Measurements from ENCODE around the gene MAPK6. TPM values are rescaled to one million over a fixed set of nuclear protein-coding genes. Genes with fewer than 3 reads are reported as not detected.

MAPK6 gene
- 80.8 and 88.1 TPM in 2 replicates for total RNA-seq (2013; cell fraction: nucleolus; rRNA removed)
- total RNA-seq (2014; rRNA removed) (52.6 and 59.6 TPM in 2 replicates), total RNA-seq (2014; rRNA removed; fragmentation: Illumina TruSeq; extraction: Trizol) (69.8 and 71.0 TPM in 2 replicates), total RNA-seq (2021) (72.6 TPM in 2 replicates), polyA plus RNA-seq (2011; rRNA removed) (100 and 162 TPM in 2 replicates), polyA plus RNA-seq (2014; fragmentation: Illumina TruSeq; extraction: Trizol) (62.6 and 76.2 TPM in 2 replicates), polyA plus RNA-seq (2014; fragmentation: Nextera tagmentation; extraction: Ambion mirVana) (10 to 100 TPM; 20.6 to 23.4 TPM), polyA plus RNA-seq (2014; rRNA removed) (28.0 and 35.6 TPM in 2 replicates), polyA plus RNA-seq (2016; fragmentation: Nextera tagmentation; extraction: Ambion mirVana) (10 to 100 TPM; 47.5 to 52.5 TPM), polyA minus RNA-seq (2011; rRNA and poly(A)+ RNA removed) (77.4 and 116 TPM in 2 replicates), Bru-seq, nascent RNA (percentile 96 among the genes with signal in this experiment), BruChase-seq, experiment 1, labeled RNA remaining after a 6-hour chase (percentile 97 among the genes with signal in this experiment), BruChase-seq, experiment 2, labeled RNA remaining after a 2-hour chase (percentile 98 among the genes with signal in this experiment)
- 24.7 TPM for polyA plus RNA-seq (2011; ENCODE audit: low read depth)
- 32.0 and 38.4 TPM in 2 replicates for polyA plus RNA-seq (2011; cell fraction: cytosol; rRNA removed)
- polyA plus RNA-seq (2011; cell fraction: nucleus; rRNA removed): 28.7 and 36.7 TPM in 2 replicates
- 24.5 and 34.8 TPM in 2 replicates for polyA plus RNA-seq (2012)
- 37.0 and 41.8 TPM in 2 replicates for polyA minus RNA-seq (2011; cell fraction: cytosol; rRNA and poly(A)+ RNA removed)
- polyA minus RNA-seq (2011; cell fraction: nucleus; rRNA and poly(A)+ RNA removed): 19.3 and 25.4 TPM in 2 replicates
- long read RNA-seq, experiment 1, full-length matches to known transcripts: 13 of 25 reads
- long read RNA-seq, experiment 1, partial matches to known transcripts: 10 of 25 reads
- long read RNA-seq, experiment 1, other reads (novel, unspliced or antisense): 2 of 25 reads
- long read RNA-seq, experiment 2, full-length matches to known transcripts: 124 of 184 reads
- long read RNA-seq, experiment 2, partial matches to known transcripts: 38 of 184 reads
- long read RNA-seq, experiment 2, other reads (novel, unspliced or antisense): 22 of 184 reads

DNA sequence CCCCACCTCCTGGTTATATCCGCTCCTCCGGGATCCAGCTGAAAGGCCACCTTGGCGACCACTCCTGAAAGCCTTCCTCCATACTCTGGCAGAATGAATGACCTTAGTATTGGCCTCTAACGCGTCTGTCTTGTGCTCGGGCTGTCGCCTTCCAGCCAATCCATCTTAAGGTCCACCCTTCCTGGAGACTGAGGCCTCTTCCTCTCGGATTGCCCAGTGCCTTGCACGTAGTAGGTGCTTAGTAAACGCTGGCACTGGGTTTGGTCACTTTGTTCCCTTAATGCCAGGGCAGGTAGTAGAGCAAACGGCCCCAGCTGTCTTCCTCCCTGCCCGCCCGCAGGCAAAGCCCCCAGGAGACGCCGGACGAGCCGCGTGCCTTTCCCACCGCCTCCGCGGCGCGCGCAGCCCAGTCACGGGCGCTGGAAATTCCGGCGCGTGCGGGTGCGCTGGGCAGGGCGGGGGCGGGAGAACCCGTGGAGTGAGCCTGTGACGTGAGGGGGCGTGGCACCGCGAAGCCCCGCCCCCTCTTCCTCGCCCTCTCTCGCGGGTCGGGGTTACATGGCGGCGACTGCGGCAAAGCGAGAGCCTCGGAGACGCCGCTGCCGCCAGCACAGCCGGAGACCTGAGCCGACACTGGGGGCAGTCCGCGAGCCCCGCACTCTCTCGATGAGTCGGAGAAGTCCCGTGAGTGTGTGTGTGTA lies at the start of gene MAPK6:
Gene MAPK6 (plus strand): TSS at position 527 of the 701 bp plus-strand sequence. CDS start 27,242 bp downstream, outside the sequence.
- Histone ChIP-seq H3K4me1 (ENCODE audit: control insufficient read depth, insufficient read depth, low read length) (peaks cover 15% of the 10 kb centered on the region), H3K4me3 (peak within 1 kb of the TSS; percentile 91), H4K20me1 (ENCODE audit: control insufficient read depth, insufficient read depth) (no peaks in the 10 kb centered on the region), H3K36me3 (ENCODE audit: control insufficient read depth in 2 of 2, insufficient read depth in 2 of 2, low read length in 1 of 2) (no peaks in the 10 kb centered on the region), H3K9ac (ENCODE audit: control insufficient read depth, insufficient read depth, low read length) (peak within 1 kb of the TSS; percentile 98), H3K79me2 (ENCODE audit: control insufficient read depth, insufficient read depth, low read length) (peaks cover 49% of the 10 kb centered on the region), H3K27ac (ENCODE audit: control insufficient read depth, insufficient read depth) (peak within 1 kb of the TSS; percentile 99), H3K27me3 (replicated peaks in 1 of 2; ENCODE audit: control insufficient read depth in 2 of 2, insufficient read depth in 2 of 2, low read length in 1 of 2) (no peaks in the 10 kb centered on the region), H3K9me3 (replicated peaks; ENCODE audit: control insufficient read depth, insufficient read depth, low read length) (no peaks in the 10 kb centered on the region), H2AFZ (ENCODE audit: control insufficient read depth, low read depth, low read length) (peak within 1 kb of the TSS; percentile 63), H3K4me2 (ENCODE audit: control insufficient read depth, insufficient read depth) (peak within 1 kb of the TSS; percentile 86)
- ATAC-seq (peak; percentile 69), FAIRE-seq (no peak), DNase-seq (ENCODE audit: low read depth, low spot score) (peak; percentile 71)
- WGBS (ENCODE audit: insufficient coverage, insufficient replicate concordance, low lambda C conversion rate, missing lambda C conversion rate): 5% methylated on average over 59 of the region's 59 CpGs
- SMC1A ChIA-PET (ENCODE audit: uncharacterized antibody, unreplicated experiment): interaction anchor here (1.1 to 2.4 kb wide), 4 partner anchors 12 to 92 kb away, joined by 3 to 17 read pairs (median 6); no protein-coding TSS in a partner anchor
- RAD21 ChIA-PET (ENCODE audit: unreplicated experiment): interaction anchor here (6.7 kb wide), 1 partner anchor 11 kb away, joined by 54 read pairs; no protein-coding TSS in a partner anchor
- BruUV-seq (replicated peaks): TSS peak; percentile 90
- CTCF ChIA-PET: interaction anchor here (1.6 kb wide), 1 partner anchor 27 kb away, joined by 4 read pairs; no protein-coding TSS in a partner anchor
- POLR2A ChIA-PET: interaction anchor here (5.5 kb wide), 1 partner anchor 12 kb away, joined by 54 read pairs; no protein-coding TSS in a partner anchor
- in situ Hi-C loops (cut with MboI): loop anchor here (5.0 kb wide), 1 partner anchor 358 kb away; no protein-coding TSS in a partner anchor
- intact Hi-C loops (cut with micrococcal nuclease; ENCODE audit: unreplicated experiment): no loop called here
- TF ChIP-seq, protein P1, sequence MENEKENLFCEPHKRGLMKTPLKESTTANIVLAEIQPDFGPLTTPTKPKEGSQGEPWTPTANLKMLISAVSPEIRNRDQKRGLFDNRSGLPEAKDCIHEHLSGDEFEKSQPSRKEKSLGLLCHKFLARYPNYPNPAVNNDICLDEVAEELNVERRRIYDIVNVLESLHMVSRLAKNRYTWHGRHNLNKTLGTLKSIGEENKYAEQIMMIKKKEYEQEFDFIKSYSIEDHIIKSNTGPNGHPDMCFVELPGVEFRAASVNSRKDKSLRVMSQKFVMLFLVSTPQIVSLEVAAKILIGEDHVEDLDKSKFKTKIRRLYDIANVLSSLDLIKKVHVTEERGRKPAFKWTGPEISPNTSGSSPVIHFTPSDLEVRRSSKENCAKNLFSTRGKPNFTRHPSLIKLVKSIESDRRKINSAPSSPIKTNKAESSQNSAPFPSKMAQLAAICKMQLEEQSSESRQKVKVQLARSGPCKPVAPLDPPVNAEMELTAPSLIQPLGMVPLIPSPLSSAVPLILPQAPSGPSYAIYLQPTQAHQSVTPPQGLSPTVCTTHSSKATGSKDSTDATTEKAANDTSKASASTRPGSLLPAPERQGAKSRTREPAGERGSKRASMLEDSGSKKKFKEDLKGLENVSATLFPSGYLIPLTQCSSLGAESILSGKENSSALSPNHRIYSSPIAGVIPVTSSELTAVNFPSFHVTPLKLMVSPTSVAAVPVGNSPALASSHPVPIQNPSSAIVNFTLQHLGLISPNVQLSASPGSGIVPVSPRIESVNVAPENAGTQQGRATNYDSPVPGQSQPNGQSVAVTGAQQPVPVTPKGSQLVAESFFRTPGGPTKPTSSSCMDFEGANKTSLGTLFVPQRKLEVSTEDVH (IDR thresholded peaks at IDR 0.05; ENCODE audit: low read depth, partially characterized antibody): no peak
- no peak for TF ChIP-seq TCF7 (IDR thresholded peaks at IDR 0.05; ENCODE audit: borderline replicate concordance)
- peak; percentile 90 for TF ChIP-seq EED (IDR thresholded peaks at IDR 0.05; ENCODE audit: low read depth)
- TF ChIP-seq, protein P2, sequence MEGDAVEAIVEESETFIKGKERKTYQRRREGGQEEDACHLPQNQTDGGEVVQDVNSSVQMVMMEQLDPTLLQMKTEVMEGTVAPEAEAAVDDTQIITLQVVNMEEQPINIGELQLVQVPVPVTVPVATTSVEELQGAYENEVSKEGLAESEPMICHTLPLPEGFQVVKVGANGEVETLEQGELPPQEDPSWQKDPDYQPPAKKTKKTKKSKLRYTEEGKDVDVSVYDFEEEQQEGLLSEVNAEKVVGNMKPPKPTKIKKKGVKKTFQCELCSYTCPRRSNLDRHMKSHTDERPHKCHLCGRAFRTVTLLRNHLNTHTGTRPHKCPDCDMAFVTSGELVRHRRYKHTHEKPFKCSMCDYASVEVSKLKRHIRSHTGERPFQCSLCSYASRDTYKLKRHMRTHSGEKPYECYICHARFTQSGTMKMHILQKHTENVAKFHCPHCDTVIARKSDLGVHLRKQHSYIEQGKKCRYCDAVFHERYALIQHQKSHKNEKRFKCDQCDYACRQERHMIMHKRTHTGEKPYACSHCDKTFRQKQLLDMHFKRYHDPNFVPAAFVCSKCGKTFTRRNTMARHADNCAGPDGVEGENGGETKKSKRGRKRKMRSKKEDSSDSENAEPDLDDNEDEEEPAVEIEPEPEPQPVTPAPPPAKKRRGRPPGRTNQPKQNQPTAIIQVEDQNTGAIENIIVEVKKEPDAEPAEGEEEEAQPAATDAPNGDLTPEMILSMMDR (IDR thresholded peaks at IDR 0.05 in 2 of 3, conservative IDR thresholded peaks at IDR 0.05 in 1 of 3; ENCODE audit: control insufficient read depth in 2 of 3, extremely low read depth in 1 of 3, insufficient read depth in 1 of 3, low read depth in 3 of 3, low read length in 3 of 3): no peak
- TF ChIP-seq NFIC (IDR thresholded peaks at IDR 0.05; ENCODE audit: low read depth, low read length): no peak
- no peak for TF ChIP-seq SIX5 (IDR thresholded peaks at IDR 0.05; ENCODE audit: low read depth, low read length, severe bottlenecking)
- TF ChIP-seq HDAC2 (IDR thresholded peaks at IDR 0.05): no peak
- no peak for TF ChIP-seq ZNF384 (IDR thresholded peaks at IDR 0.05; ENCODE audit: borderline replicate concordance, low read depth, low read length)
- TF ChIP-seq JUND (IDR thresholded peaks at IDR 0.05; ENCODE audit: low read depth, low read length): no peak
- TF ChIP-seq IKZF1 (conservative IDR thresholded peaks at IDR 0.05): peak; percentile 98
- no peak for TF ChIP-seq NFXL1 (IDR thresholded peaks at IDR 0.05; ENCODE audit: borderline replicate concordance)
- TF ChIP-seq CBFB (IDR thresholded peaks at IDR 0.05; ENCODE audit: low read depth): peak; percentile 68
- TF ChIP-seq TBL1XR1 (IDR thresholded peaks at IDR 0.05; ENCODE audit: low read depth, low read length): peak; percentile 63; the same call in 1 of the 2 replicates
- no peak for TF ChIP-seq EZH2 (IDR thresholded peaks at IDR 0.05; ENCODE audit: borderline replicate concordance, control insufficient read depth, low read depth, low read length)

Measured in GM12878 (cell line).